ENCODE data around the gene INHBA.
A peak's percentile ranks its signal among the peaks of the same experiment; 100 is the strongest.

Gene INHBA

DNA sequence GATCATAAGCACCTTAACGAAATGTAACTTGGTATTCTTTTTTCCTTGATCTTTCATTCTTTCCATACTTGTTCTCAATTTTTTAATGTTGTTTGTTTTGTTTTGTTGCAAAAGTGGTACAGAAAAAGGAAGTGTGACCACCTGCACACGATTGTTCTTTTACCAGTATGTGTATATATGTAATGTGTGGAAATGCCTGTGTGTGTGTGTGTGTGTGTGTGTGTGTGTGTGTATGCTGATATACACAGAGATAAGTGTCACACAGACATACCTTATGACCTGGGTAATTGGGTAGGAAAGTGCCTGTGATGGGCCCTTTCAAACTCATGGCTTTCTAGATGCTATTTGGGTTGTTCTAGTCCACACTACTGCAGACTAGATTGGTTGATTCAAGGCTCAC, 14.0 kb downstream of the INHBA start:
- no peak for DNase-seq (ENCODE audit: low read depth)

GRCh38 chr7:41688012-41688625, 14.8 kb downstream of the INHBA start:
- no peak for DNase-seq (ENCODE audit: low read depth)

DNA sequence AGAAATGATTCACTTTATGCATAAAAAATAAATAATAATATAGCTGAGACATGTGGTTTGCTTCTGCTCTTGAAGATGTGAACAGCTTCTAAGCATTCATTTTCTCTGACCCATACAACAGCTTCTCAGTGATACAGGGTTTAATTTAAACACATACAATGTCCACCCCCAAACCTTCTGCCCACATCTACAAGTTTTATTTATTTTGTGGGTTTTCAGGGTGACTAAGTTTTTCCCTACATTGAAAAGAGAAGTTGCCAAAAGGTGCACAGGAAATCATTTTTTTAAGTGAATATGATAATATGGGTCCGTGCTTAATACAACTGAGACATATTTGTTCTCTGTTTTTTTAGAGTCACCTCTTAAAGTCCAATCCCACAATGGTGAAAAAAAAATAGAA, 17.2 kb downstream of the INHBA start:
- DNase-seq (ENCODE audit: low read depth), result no peak

DNA sequence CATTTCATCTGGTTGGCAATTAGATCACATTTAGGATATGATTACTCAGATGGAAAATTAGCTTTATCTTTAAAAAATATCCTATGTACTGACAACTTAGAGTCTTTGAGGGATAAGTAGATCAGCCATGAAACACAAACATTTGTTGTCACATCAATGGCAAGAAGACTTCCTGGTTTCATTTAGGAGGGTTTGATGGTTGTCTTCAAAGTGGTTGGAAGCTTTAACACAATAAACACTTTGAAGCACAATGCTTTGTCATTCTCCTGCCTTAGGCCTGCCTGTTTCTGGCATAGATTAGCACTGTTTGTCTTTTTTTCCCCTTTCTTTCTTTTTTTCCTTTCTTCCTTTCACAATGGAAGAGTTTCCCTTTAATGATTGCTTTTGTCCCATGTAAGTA, 20.5 kb downstream of the INHBA start:
- no peak for DNase-seq (ENCODE audit: low read depth)

GRCh38 chr7:41679566-41679965, 23.3 kb downstream of the INHBA start:
- no peak for DNase-seq (ENCODE audit: low read depth)

DNA sequence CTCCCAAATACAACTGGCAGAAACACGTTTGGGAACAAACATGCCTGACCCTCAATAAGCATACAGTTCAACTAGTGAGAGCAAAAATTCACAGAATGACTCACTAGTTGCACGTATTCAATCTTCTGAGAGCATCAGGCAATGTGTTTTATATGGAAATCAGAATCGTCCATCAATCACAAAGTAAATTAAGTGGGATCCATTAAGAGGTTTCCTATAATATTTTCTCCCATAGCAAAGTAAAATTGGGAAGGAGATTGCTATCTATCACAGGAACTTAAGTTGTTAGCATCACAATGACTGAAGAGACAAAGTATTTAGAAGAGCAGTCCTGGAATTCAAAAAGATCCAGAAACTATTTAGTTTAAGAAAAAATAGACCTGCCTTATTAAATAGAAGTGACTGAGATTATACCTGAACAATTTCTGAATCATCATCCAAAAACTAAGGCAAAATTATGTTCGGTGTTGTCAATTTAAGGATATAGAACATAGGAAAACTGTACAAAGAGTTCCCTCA, 28.3 kb downstream of the INHBA start:
- DNase-seq (ENCODE audit: low read depth), result no peak

GRCh38 chr7:41661596-41661995, 41.3 kb downstream of the INHBA start:
- no peak for DNase-seq (ENCODE audit: low read depth)

DNA sequence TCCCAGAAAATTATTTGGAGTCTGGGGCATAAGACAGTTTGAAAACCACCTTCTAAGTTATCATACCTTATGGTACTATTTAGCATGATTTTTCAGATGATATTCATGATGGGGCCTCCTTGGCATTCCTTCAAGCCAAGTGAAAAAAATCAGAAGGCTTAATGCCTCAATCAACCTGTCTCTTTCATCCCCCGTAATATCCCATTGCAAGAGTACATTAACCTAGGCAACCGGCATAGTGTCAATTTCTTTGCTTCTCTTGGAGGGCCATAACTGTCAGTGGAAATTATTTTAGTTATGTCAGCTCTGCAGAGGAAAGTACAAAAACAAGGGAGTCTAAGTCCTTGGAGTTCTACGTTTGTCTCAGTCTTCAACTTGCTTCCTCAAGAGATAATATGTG, 43.4 kb downstream of the INHBA start:
- no peak for DNase-seq (ENCODE audit: low read depth)

DNA sequence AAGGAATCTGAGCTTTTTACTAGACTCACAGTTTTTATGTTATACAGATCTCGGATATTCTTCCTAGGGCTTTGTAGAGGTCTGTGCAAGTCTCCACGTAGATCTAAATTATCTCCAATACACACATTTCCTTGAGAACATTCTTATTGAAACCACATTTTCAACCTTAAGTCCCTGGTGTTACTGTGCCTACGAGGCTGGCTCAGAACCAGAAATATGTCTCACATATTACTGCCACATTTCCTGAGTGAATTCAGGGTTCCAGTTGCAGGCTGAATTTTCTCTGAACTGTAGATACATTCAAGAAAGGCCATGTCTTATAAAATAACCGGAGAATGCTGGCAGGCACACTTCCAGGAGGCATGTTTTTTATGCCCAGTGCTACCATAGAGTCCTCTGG, 46.5 kb downstream of the INHBA start:
- peak; percentile 50 for DNase-seq (ENCODE audit: low read depth)

GRCh38 chr7:41655426-41655825, 47.5 kb downstream of the INHBA start:
- DNase-seq (ENCODE audit: low read depth), result no peak

DNA sequence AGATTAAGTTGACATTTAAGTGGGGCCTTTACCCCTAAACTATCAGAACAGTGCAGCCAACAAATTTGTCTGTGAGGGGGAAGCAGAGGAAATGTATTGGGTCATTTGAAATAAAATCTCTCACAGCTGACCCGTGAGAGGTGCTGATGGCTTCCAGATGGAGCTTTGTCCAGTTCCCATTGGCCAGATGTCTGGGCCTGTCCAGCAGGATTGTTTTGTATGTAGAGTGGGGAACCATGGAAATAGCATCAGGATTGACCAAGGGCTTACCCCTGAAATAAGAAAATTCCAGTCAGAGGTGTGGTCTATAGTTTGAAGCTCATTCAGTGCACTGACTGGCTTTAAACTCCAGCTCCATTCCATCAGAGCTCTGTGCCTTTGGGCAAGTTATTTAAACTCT, 50.6 kb downstream of the INHBA start:
- peak; percentile 80 for DNase-seq (ENCODE audit: low read depth)

DNA sequence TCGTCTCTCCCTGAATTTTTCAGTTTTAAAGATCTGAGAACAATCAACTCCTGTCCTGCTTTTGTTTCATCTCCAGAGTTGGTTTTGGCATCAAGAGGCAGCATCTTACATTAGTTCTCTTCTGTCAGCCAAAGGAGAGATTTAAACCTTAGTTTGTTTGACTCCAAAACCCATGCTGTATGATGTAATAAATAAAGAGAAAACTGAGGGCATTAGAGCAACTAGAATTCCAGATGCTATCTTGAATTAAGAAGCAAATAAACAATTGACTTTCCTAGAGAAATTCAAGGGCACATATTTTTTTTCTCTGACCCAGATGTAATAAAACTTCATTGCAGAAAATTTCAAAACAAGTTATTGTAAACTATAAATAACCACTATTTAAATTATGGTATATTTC, 54.4 kb downstream of the INHBA start:
- no peak for DNase-seq (ENCODE audit: low read depth)

GRCh38 chr7:41643616-41644015, 59.3 kb downstream of the INHBA start:
- no peak for DNase-seq (ENCODE audit: low read depth)

GRCh38 chr7:41641665-41642014, 61.2 kb downstream of the INHBA start:
- DNase-seq (ENCODE audit: low read depth), result no peak

- DNase-seq (ENCODE audit: low read depth), result no peak
Observed at GRCh38 chr7:41641011-41641664, 61.8 kb downstream of the INHBA start.

DNA sequence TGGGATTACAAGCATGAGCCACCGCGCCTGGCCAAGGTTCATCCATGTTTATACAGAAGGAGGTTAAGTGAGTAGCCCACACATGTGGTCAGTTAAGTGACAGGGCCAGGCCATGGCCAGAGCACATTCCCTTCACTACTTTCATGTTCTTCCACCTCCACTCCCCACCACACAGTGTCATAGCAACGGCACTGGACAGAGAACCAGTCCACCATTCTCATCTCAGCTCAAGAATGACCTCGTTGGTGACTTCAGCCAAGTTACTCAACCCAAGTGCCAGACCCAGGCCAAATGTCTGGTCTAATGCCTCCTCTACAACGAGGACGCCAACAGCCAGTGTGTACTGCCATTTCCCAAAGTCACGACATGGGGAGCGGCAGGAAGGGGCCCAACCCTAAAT, 62.4 kb downstream of the INHBA start:
- no peak for DNase-seq (ENCODE audit: low read depth)

DNA sequence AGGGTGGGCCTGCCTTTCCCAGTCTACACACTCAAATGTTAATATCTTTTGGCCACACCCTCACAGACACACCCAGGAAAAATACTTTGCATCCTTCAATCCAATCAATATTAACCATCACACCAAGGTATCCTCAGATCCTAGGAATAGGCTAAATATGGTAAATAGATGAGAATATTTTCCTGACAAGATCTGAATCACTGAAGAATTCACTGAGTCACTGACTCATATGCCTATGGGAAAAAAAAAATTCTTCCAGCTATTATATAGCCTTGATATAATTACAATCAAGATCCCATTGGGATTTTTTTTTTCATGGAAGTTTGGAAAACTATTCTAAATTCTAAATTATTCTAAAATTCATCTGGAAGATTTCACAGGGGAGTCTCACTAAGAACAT, 65.8 kb downstream of the INHBA start:
- no peak for DNase-seq (ENCODE audit: low read depth)
